ENCODE results near the gene TBC1D8. TPM values are rescaled to one million over a fixed set of nuclear protein-coding genes. Genes with fewer than 3 reads are reported as not detected.

Gene TBC1D8
- total RNA-seq, 1 experiment from 2014 or later = 51.7 TPM

- POLR2A ChIA-PET = interaction anchor here (0.7 kb wide), 1 partner anchor 9 kb away, joined by 4 read pairs; no protein-coding TSS in a partner anchor
- TF ChIP-seq ZNF396 (CRISPR knock-in tag; IDR thresholded peaks at IDR 0.05; ENCODE audit: borderline replicate concordance) (no peak), TP53 (CRISPR knock-in tag; IDR thresholded peaks at IDR 0.05) (no peak), PREB (CRISPR knock-in tag; IDR thresholded peaks at IDR 0.05; ENCODE audit: borderline replicate concordance) (no peak), ZNF532 (CRISPR knock-in tag; IDR thresholded peaks at IDR 0.05; ENCODE audit: borderline replicate concordance) (no peak), ZNF512 (CRISPR knock-in tag; IDR thresholded peaks at IDR 0.05; ENCODE audit: borderline replicate concordance) (no peak), EMX1 (CRISPR knock-in tag; IDR thresholded peaks at IDR 0.05) (no peak), ARID4B (CRISPR knock-in tag; IDR thresholded peaks at IDR 0.05; ENCODE audit: borderline replicate concordance) (no peak), SOX15 (CRISPR knock-in tag; IDR thresholded peaks at IDR 0.05) (no peak), MYBL2 (CRISPR knock-in tag; IDR thresholded peaks at IDR 0.05) (no peak), ZNF219 (CRISPR knock-in tag; IDR thresholded peaks at IDR 0.05; ENCODE audit: borderline replicate concordance) (no peak), ATF3 (CRISPR knock-in tag; conservative IDR thresholded peaks at IDR 0.05) (no peak), ZNF317 (CRISPR knock-in tag; IDR thresholded peaks at IDR 0.05; ENCODE audit: borderline replicate concordance, low read depth) (no peak)
- TF ChIP-seq, protein P1, sequence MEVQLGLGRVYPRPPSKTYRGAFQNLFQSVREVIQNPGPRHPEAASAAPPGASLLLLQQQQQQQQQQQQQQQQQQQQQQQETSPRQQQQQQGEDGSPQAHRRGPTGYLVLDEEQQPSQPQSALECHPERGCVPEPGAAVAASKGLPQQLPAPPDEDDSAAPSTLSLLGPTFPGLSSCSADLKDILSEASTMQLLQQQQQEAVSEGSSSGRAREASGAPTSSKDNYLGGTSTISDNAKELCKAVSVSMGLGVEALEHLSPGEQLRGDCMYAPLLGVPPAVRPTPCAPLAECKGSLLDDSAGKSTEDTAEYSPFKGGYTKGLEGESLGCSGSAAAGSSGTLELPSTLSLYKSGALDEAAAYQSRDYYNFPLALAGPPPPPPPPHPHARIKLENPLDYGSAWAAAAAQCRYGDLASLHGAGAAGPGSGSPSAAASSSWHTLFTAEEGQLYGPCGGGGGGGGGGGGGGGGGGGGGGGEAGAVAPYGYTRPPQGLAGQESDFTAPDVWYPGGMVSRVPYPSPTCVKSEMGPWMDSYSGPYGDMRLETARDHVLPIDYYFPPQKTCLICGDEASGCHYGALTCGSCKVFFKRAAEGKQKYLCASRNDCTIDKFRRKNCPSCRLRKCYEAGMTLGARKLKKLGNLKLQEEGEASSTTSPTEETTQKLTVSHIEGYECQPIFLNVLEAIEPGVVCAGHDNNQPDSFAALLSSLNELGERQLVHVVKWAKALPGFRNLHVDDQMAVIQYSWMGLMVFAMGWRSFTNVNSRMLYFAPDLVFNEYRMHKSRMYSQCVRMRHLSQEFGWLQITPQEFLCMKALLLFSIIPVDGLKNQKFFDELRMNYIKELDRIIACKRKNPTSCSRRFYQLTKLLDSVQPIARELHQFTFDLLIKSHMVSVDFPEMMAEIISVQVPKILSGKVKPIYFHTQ (CRISPR knock-in tag; IDR thresholded peaks at IDR 0.05) = no peak
- Mint-ChIP-seq H3K27me3 (ENCODE audit: low read depth) (no peaks in the 10 kb centered on the region), H3K4me1 (peaks cover 20% of the 10 kb centered on the region), H3K4me3 (no peak overlapping the region), H3K36me3 (peaks cover 10% of the 10 kb centered on the region), H3K9me3 (no peaks in the 10 kb centered on the region; the same call in 1 of the 2 replicates), H3K27ac (no peak overlapping the region)
- CTCF ChIA-PET = no interaction called here
- peak; percentile 28; the same call in 1 of the 2 replicates for ATAC-seq
- DNase-seq (ENCODE audit: low spot score) = no peak
Measured at GRCh38 chr2:101089942-101090799, 61.0 kb downstream of the TBC1D8 start.
